ENCODE data around the gene OGA.

- TF ChIP-seq CTCF (IDR thresholded peaks at IDR 0.05 in 8 of 11, conservative IDR thresholded peaks at IDR 0.05 in 3 of 11) = no peak
- no peak for TF ChIP-seq POLR2A (IDR thresholded peaks at IDR 0.05)
- TF ChIP-seq POLR2AphosphoS5 (IDR thresholded peaks at IDR 0.05) = no peak
These were observed 32.5 kb upstream of the OGA start for GRCh38 chr10:101850749-101851148.
